ENCODE results near the gene RIN3. TPM values are rescaled to one million over a fixed set of nuclear protein-coding genes. Genes with fewer than 3 reads are reported as not detected.

Gene RIN3
- total and polyA plus RNA-seq, 10 of the 15 experiments (the other 5 are each of a cell fraction or from before 2014, with no cell fraction given) = 0.91 to 23.3 (median 6.3) TPM

DNA sequence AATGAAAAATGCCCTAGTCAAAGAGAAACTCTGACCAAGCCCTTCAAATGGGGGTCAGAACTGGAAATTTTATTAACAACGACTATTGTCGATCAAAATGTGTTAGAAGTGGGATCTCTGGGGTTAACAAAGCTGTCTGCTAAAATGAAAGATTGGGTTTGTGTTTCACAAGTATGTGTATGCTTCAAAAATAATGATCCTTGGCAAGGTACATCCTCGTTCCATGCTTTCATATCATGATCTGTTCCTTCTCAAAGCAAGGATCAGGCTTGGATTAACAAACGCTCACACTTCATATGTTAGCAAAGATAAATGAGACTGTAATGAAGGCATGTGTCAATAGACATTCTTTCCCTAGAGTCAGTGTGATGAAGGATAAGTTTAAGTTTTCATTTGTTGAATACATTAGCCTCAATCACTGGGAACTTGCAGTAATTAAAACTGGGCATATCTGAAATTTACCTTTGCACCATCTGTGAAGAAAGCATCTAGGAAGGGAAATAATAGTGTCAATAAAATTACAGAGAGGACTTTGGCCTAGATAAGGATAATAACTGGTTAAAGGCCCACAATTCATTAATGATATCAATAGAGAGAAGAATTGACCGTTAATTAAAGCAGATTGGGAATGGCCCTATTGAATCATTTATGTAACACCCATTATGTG is 91.8 kb downstream of the RIN3 start:
- H3K9ac ChIP-seq (ENCODE audit: control insufficient read depth, insufficient read depth, low read length) = no peak overlapping the region
- no peak overlapping the region for H3K4me2 ChIP-seq (ENCODE audit: control insufficient read depth, insufficient read depth)
- no peak overlapping the region for H2AFZ ChIP-seq (ENCODE audit: control insufficient read depth, low read depth, low read length)
- ChIA-PET RAD21 (ENCODE audit: unreplicated experiment) (interaction anchor here (0.7 kb wide), 1 partner anchor 190 kb away, joined by 3 read pairs; no protein-coding TSS in a partner anchor), POLR2A (interaction anchor here (0.6 kb wide), 1 partner anchor 494 kb away, joined by 3 read pairs; no protein-coding TSS in a partner anchor), CTCF (interaction anchor here (0.6 to 0.8 kb wide), 2 partner anchors 11 to 91 kb away, joined by 3 read pairs; no protein-coding TSS in a partner anchor), SMC1A (ENCODE audit: uncharacterized antibody, unreplicated experiment) (interaction anchor here (0.7 to 1.1 kb wide), 2 partner anchors 21 to 40 kb away, joined by 3 read pairs; no protein-coding TSS in a partner anchor)
- H3K36me3 ChIP-seq (ENCODE audit: control insufficient read depth in 2 of 2, insufficient read depth in 2 of 2, low read length in 1 of 2) = no peaks in the 10 kb centered on the region
- no peaks in the 10 kb centered on the region; the same call in 2 of the 3 replicates for H3K9me3 ChIP-seq (replicated peaks; ENCODE audit: control insufficient read depth, insufficient read depth, low read length)
- H3K4me1 ChIP-seq (ENCODE audit: control insufficient read depth, insufficient read depth, low read length) = no peaks in the 10 kb centered on the region; the same call in 1 of the 2 replicates
- intact Hi-C loops (cut with micrococcal nuclease; ENCODE audit: unreplicated experiment) (no loop called here), in situ Hi-C loops (cut with MboI) (no loop called here)
- no peaks in the 10 kb centered on the region for H3K79me2 ChIP-seq (ENCODE audit: control insufficient read depth, insufficient read depth, low read length)
- no peaks in the 10 kb centered on the region for H3K27me3 ChIP-seq (replicated peaks in 1 of 2; ENCODE audit: control insufficient read depth in 2 of 2, insufficient read depth in 2 of 2, low read length in 1 of 2)
- no peak for ATAC-seq
- no peak overlapping the region for H3K27ac ChIP-seq (ENCODE audit: control insufficient read depth, insufficient read depth)
- H3K4me3 ChIP-seq = no peak overlapping the region
- FAIRE-seq = no peak
- no peaks in the 10 kb centered on the region for H4K20me1 ChIP-seq (ENCODE audit: control insufficient read depth, insufficient read depth)
- no peak for DNase-seq (ENCODE audit: low read depth, low spot score)
- WGBS (ENCODE audit: insufficient coverage, insufficient replicate concordance, low lambda C conversion rate, missing lambda C conversion rate) = 97% methylated on average over 5 of the region's 5 CpGs
- TSS peak; percentile 35 for BruUV-seq (replicated peaks)
- TF ChIP-seq, protein P1, sequence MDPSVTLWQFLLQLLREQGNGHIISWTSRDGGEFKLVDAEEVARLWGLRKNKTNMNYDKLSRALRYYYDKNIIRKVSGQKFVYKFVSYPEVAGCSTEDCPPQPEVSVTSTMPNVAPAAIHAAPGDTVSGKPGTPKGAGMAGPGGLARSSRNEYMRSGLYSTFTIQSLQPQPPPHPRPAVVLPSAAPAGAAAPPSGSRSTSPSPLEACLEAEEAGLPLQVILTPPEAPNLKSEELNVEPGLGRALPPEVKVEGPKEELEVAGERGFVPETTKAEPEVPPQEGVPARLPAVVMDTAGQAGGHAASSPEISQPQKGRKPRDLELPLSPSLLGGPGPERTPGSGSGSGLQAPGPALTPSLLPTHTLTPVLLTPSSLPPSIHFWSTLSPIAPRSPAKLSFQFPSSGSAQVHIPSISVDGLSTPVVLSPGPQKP (IDR thresholded peaks at IDR 0.05; ENCODE audit: low read depth, low read length) = no peak
- TF ChIP-seq SPI1 (IDR thresholded peaks at IDR 0.05; ENCODE audit: borderline replicate concordance, insufficient read depth, low read depth, low read length) (no peak), ATF7 (IDR thresholded peaks at IDR 0.05; ENCODE audit: low read depth) (no peak), GABPA (IDR thresholded peaks at IDR 0.05; ENCODE audit: low read depth) (no peak), EP300 (IDR thresholded peaks at IDR 0.05; ENCODE audit: borderline replicate concordance in 1 of 2, control insufficient read depth in 1 of 2, low read depth in 2 of 2, low read length in 2 of 2) (no peak), DPF2 (IDR thresholded peaks at IDR 0.05) (no peak), FOS (IDR thresholded peaks at IDR 0.05; ENCODE audit: borderline replicate concordance, extremely low read depth, insufficient read length) (no peak), POLR2AphosphoS2 (IDR thresholded peaks at IDR 0.05; ENCODE audit: low read depth, low read length) (no peak), GATAD2B (conservative IDR thresholded peaks at IDR 0.05; ENCODE audit: low read depth) (no peak), FOXM1 (IDR thresholded peaks at IDR 0.05; ENCODE audit: low read depth, low read length) (no peak), BMI1 (IDR thresholded peaks at IDR 0.05; ENCODE audit: borderline replicate concordance) (no peak), ZZZ3 (IDR thresholded peaks at IDR 0.05; ENCODE audit: control insufficient read depth, insufficient read length, low read depth) (no peak), RFX5 (IDR thresholded peaks at IDR 0.05; ENCODE audit: low read depth, low read length) (no peak), YBX1 (IDR thresholded peaks at IDR 0.05) (no peak)
- TF ChIP-seq, protein P2, sequence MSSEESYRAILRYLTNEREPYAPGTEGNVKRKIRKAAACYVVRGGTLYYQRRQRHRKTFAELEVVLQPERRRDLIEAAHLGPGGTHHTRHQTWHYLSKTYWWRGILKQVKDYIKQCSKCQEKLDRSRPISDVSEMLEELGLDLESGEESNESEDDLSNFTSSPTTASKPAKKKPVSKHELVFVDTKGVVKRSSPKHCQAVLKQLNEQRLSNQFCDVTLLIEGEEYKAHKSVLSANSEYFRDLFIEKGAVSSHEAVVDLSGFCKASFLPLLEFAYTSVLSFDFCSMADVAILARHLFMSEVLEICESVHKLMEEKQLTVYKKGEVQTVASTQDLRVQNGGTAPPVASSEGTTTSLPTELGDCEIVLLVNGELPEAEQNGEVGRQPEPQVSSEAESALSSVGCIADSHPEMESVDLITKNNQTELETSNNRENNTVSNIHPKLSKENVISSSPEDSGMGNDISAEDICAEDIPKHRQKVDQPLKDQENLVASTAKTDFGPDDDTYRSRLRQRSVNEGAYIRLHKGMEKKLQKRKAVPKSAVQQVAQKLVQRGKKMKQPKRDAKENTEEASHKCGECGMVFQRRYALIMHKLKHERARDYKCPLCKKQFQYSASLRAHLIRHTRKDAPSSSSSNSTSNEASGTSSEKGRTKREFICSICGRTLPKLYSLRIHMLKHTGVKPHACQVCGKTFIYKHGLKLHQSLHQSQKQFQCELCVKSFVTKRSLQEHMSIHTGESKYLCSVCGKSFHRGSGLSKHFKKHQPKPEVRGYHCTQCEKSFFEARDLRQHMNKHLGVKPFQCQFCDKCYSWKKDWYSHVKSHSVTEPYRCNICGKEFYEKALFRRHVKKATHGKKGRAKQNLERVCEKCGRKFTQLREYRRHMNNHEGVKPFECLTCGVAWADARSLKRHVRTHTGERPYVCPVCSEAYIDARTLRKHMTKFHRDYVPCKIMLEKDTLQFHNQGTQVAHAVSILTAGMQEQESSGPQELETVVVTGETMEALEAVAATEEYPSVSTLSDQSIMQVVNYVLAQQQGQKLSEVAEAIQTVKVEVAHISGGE (CRISPR knock-in tag; IDR thresholded peaks at IDR 0.05) = no peak
- TF ChIP-seq, protein P3, sequence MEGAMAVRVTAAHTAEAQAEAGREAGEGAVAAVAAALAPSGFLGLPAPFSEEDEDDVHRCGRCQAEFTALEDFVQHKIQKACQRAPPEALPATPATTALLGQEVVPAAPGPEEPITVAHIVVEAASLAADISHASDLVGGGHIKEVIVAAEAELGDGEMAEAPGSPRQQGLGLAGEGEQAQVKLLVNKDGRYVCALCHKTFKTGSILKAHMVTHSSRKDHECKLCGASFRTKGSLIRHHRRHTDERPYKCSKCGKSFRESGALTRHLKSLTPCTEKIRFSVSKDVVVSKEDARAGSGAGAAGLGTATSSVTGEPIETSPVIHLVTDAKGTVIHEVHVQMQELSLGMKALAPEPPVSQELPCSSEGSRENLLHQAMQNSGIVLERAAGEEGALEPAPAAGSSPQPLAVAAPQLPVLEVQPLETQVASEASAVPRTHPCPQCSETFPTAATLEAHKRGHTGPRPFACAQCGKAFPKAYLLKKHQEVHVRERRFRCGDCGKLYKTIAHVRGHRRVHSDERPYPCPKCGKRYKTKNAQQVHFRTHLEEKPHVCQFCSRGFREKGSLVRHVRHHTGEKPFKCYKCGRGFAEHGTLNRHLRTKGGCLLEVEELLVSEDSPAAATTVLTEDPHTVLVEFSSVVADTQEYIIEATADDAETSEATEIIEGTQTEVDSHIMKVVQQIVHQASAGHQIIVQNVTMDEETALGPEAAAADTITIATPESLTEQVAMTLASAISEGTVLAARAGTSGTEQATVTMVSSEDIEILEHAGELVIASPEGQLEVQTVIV (IDR thresholded peaks at IDR 0.05; ENCODE audit: borderline replicate concordance, partially characterized antibody) = no peak
